Measurements from ENCODE around the gene ADARB2.

GRCh38 chr10:1527951-1528350 is 209.4 kb downstream of the ADARB2 start:
- TF ChIP-seq CTCF (conservative IDR thresholded peaks at IDR 0.05; ENCODE audit: low read depth in 2 of 2) (no peak), POLR2AphosphoS5 (IDR thresholded peaks at IDR 0.05; ENCODE audit: low read depth) (no peak), REST (IDR thresholded peaks at IDR 0.05; ENCODE audit: unreplicated experiment) (no peak), EZH2phosphoT487 (IDR thresholded peaks at IDR 0.05; ENCODE audit: unreplicated experiment) (no peak)
